NCI-H446 (cell line): ENCODE results near the gene ATP10B.
"Not testable (repeated sequence)": the region's sequence is repeated elsewhere in the genome, so short reads cannot be mapped to it uniquely, and the experiment has no call there.

Experiments
- DNase-seq, 2 experiments: peaks; one replicate each; lab custom pipeline; 2025; lab: John Stamatoyannopoulos, UW

The ATP10B gene

GRCh38 chr5:160750938-160751657 is 100.9 kb downstream of the ATP10B start:
- DNase-seq: no peak

- no peak for DNase-seq
Observed at GRCh38 chr5:160749682-160750081, 102.3 kb downstream of the ATP10B start.

GRCh38 chr5:160749026-160749425 is 103.0 kb downstream of the ATP10B start:
- DNase-seq: no peak

GRCh38 chr5:160747987-160748386 is 104.0 kb downstream of the ATP10B start:
- DNase-seq: no peak

GRCh38 chr5:160747559-160747958 is 104.5 kb downstream of the ATP10B start:
- no peak for DNase-seq

- DNase-seq: no peak
Observed at GRCh38 chr5:160744268-160745101, 107.5 kb downstream of the ATP10B start.

- no peak for DNase-seq
Observed at GRCh38 chr5:160743027-160743426, 109.0 kb downstream of the ATP10B start.

GRCh38 chr5:160742446-160742845 is 109.6 kb downstream of the ATP10B start:
- DNase-seq: no peak

- no peak for DNase-seq
Observed at GRCh38 chr5:160727296-160727997, 124.6 kb downstream of the ATP10B start.

- no peak for DNase-seq
Observed at GRCh38 chr5:160726721-160727120, 125.3 kb downstream of the ATP10B start.

GRCh38 chr5:160720822-160721221 is 131.2 kb downstream of the ATP10B start:
- DNase-seq: no peak

- DNase-seq: not testable (repeated sequence)
Observed at GRCh38 chr5:160715508-160715907, 136.5 kb downstream of the ATP10B start.

- DNase-seq: no peak
Observed at GRCh38 chr5:160703547-160704189, 148.3 kb downstream of the ATP10B start.

GRCh38 chr5:160702934-160703333 is 149.1 kb downstream of the ATP10B start:
- no peak for DNase-seq

GRCh38 chr5:160702311-160702803 is 149.7 kb downstream of the ATP10B start:
- no peak for DNase-seq

- no peak for DNase-seq
Observed at GRCh38 chr5:160701403-160701802, 150.6 kb downstream of the ATP10B start.

GRCh38 chr5:160699301-160699700 is 152.7 kb downstream of the ATP10B start:
- no peak for DNase-seq

- DNase-seq: no peak
Observed at GRCh38 chr5:160697281-160697680, 154.7 kb downstream of the ATP10B start.

GRCh38 chr5:160694896-160695295 is 157.1 kb downstream of the ATP10B start:
- no peak for DNase-seq

GRCh38 chr5:160693831-160694465 is 158.1 kb downstream of the ATP10B start:
- DNase-seq: no peak

GRCh38 chr5:160692271-160692670 is 159.7 kb downstream of the ATP10B start:
- DNase-seq: no peak
